K562 (cell line): ENCODE data around the gene ALOXE3. TPM values are rescaled to one million over a fixed set of nuclear protein-coding genes. Genes with fewer than 3 reads are reported as not detected.

Source experiments
- DIDO1 ChIP-seq: fragments of 450-650 bp; IDR thresholded peaks from 2 replicates; pipeline ENCODE4 v1.6.1; 2016; ENCODE audit warnings: low read depth, missing biosample characterization, missing genetic modification characterization
- LCOR ChIP-seq: sonication (generic); formaldehyde crosslinking; IDR thresholded peaks from 2 replicates; pipeline ENCODE4 v1.8.0; 2022; ENCODE audit warnings: mild to moderate bottlenecking, missing genetic modification reagents
- MECOM ChIP-seq: fragments of 250-450 bp; sonication (Bioruptor Pico); IDR thresholded peaks from 2 replicates; pipeline ENCODE4 v1.8.0; 2022; ENCODE audit warnings: inconsistent platforms
- MIER1 ChIP-seq: fragments of 450-650 bp; IDR thresholded peaks from 2 replicates; pipeline ENCODE4 v1.6.1; 2016; ENCODE audit warnings: antibody characterized with exemption, mild to moderate bottlenecking, low read depth
- NFXL1 ChIP-seq: fragments of 450-650 bp; formaldehyde crosslinking; IDR thresholded peaks from 2 replicates; pipeline ENCODE4 v1.4.0; 2021; ENCODE audit warnings: mild to moderate bottlenecking
- POLR3G ChIP-seq: IDR thresholded peaks from 2 replicates; pipeline ENCODE4 v1.6.1; 2011; ENCODE audit not compliant: insufficient read length, insufficient replicate concordance; ENCODE audit errors: extremely low read depth
- PRMT5 ChIP-seq: sonication (generic); formaldehyde crosslinking; IDR thresholded peaks from 2 replicates; pipeline ENCODE4 v1.5.0; 2020; ENCODE audit warnings: missing genetic modification reagents
- ZNF217 ChIP-seq: sonication (generic); formaldehyde crosslinking; IDR thresholded peaks from 2 replicates; pipeline ENCODE4 v1.8.0; 2022; ENCODE audit warnings: mild to moderate bottlenecking, missing genetic modification reagents
- ZNF24 ChIP-seq: fragments of 450-650 bp; IDR thresholded peaks from 2 replicates; pipeline ENCODE4 v1.6.1; 2016
- ZNF253 ChIP-seq: fragments of 250-450 bp; sonication (Bioruptor Pico); conservative IDR thresholded peaks from 2 replicates; pipeline ENCODE4 v1.6.1; 2021; ENCODE audit warnings: mild to moderate bottlenecking
- polyA plus RNA-seq, 8 experiments: library from polyadenylated mRNA; depleted of rRNA in 4 of 8; stranded (reverse) in 5 of 8; unstranded in 3 of 8; fragments of >200 nt; fragmentation: Nextera tagmentation in 2 of 8; fragmentation: Illumina TruSeq in 1 of 8; extraction: Ambion mirVana in 2 of 8; extraction: Trizol in 1 of 8; gene quantifications; 2 replicates each; pipeline versions ENCODE4 v1.2.1 to v1.2.3, GENCODE V29; 2011 to 2014; ENCODE audit warnings: inconsistent platforms in 1 of 8, missing spikeins in 1 of 8
- total RNA-seq, 7 experiments: library from RNA; depleted of rRNA in 6 of 7; stranded (reverse); fragments of >200 nt in 6 of 7; fragmentation: Illumina TruSeq in 2 of 7; extraction: Trizol in 2 of 7; gene quantifications; 2 replicates each; pipeline versions ENCODE4 v1.2.1 to v1.2.3, GENCODE V29; 2011 to 2021; ENCODE audit warnings: low replicate concordance in 1 of 7
- TF ChIP-seq, protein P1 (sequence below): fragments of 450-650 bp; IDR thresholded peaks from 2 replicates; pipeline ENCODE4 v1.6.1; 2016; ENCODE audit warnings: mild to moderate bottlenecking
- TF ChIP-seq, protein P2 (sequence below): fragments of 450-650 bp; formaldehyde crosslinking; IDR thresholded peaks from 2 replicates; pipeline ENCODE4 v1.4.0; 2020; ENCODE audit warnings: mild to moderate bottlenecking, moderate library complexity
- TF ChIP-seq, protein P3 (sequence below): sonication (generic); formaldehyde crosslinking; IDR thresholded peaks from 2 replicates; pipeline ENCODE4 v1.8.1; 2023; ENCODE audit warnings: missing genetic modification reagents, mild to moderate bottlenecking, borderline replicate concordance
- TF ChIP-seq, protein P4 (sequence below): fragments of 250-450 bp; sonication (Bioruptor Pico); IDR thresholded peaks from 2 replicates; pipeline ENCODE4 v1.5.0; 2021
- TF ChIP-seq, protein P5 (sequence below): fragments of 450-650 bp; IDR thresholded peaks from 2 replicates; pipeline ENCODE4 v1.6.1; 2017; ENCODE audit warnings: antibody characterized with exemption

The ALOXE3 gene
- total and polyA plus RNA-seq, 9 of the 15 experiments (the other 6 are each of a cell fraction or from before 2014, with no cell fraction given), result 0.04 TPM; not detected in 8

DNA sequence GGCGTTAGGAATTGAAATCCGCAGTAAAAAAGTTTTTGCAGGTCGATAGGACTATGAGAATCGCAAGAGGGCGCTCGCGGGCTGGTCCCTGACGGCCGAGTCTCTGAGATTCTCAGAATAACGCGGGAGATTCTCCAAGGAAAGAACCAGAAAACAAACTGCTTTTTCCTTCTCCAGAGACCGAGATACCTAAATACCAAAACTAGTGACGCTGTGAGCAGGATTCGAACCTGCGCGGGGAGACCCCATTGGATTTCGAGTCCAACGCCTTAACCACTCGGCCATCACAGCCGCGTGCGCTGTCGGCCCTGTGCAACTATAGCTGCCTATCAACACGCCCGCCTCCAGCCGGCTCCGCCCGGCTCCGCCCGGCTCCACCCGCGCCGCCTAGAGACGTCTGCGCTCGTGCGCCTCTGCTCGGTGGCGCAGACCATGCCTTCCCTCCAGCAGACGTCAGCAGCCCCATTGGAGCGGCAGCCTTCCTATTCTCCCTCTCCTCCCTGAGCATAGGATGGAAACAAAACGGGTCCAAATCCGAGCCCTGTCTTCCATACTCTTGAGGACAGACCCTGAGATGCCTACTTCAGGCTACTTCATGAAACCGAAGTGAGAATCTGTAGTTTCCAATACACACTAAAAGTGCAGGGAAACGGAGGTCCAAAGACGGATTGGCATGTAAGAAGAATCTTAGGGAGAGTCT lies 20.5 kb upstream of the ALOXE3 start (continued):
- TF ChIP-seq, protein P1, sequence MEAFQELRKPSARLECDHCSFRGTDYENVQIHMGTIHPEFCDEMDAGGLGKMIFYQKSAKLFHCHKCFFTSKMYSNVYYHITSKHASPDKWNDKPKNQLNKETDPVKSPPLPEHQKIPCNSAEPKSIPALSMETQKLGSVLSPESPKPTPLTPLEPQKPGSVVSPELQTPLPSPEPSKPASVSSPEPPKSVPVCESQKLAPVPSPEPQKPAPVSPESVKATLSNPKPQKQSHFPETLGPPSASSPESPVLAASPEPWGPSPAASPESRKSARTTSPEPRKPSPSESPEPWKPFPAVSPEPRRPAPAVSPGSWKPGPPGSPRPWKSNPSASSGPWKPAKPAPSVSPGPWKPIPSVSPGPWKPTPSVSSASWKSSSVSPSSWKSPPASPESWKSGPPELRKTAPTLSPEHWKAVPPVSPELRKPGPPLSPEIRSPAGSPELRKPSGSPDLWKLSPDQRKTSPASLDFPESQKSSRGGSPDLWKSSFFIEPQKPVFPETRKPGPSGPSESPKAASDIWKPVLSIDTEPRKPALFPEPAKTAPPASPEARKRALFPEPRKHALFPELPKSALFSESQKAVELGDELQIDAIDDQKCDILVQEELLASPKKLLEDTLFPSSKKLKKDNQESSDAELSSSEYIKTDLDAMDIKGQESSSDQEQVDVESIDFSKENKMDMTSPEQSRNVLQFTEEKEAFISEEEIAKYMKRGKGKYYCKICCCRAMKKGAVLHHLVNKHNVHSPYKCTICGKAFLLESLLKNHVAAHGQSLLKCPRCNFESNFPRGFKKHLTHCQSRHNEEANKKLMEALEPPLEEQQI, result no peak
- peak; percentile 38; the same call in 1 of the 2 replicates for TF ChIP-seq MIER1
- TF ChIP-seq ZNF253 (CRISPR knock-in tag), result no peak
- no peak for TF ChIP-seq PRMT5 (CRISPR knock-in tag)
- TF ChIP-seq DIDO1 (tag), result no peak
- TF ChIP-seq, protein P2, sequence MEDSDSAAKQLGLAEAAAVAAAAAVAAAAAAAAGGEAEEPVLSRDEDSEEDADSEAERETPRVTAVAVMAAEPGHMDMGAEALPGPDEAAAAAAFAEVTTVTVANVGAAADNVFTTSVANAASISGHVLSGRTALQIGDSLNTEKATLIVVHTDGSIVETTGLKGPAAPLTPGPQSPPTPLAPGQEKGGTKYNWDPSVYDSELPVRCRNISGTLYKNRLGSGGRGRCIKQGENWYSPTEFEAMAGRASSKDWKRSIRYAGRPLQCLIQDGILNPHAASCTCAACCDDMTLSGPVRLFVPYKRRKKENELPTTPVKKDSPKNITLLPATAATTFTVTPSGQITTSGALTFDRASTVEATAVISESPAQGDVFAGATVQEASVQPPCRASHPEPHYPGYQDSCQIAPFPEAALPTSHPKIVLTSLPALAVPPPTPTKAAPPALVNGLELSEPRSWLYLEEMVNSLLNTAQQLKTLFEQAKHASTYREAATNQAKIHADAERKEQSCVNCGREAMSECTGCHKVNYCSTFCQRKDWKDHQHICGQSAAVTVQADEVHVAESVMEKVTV, result peak; percentile 41; the same call in 1 of the 2 replicates
- TF ChIP-seq, protein P3, sequence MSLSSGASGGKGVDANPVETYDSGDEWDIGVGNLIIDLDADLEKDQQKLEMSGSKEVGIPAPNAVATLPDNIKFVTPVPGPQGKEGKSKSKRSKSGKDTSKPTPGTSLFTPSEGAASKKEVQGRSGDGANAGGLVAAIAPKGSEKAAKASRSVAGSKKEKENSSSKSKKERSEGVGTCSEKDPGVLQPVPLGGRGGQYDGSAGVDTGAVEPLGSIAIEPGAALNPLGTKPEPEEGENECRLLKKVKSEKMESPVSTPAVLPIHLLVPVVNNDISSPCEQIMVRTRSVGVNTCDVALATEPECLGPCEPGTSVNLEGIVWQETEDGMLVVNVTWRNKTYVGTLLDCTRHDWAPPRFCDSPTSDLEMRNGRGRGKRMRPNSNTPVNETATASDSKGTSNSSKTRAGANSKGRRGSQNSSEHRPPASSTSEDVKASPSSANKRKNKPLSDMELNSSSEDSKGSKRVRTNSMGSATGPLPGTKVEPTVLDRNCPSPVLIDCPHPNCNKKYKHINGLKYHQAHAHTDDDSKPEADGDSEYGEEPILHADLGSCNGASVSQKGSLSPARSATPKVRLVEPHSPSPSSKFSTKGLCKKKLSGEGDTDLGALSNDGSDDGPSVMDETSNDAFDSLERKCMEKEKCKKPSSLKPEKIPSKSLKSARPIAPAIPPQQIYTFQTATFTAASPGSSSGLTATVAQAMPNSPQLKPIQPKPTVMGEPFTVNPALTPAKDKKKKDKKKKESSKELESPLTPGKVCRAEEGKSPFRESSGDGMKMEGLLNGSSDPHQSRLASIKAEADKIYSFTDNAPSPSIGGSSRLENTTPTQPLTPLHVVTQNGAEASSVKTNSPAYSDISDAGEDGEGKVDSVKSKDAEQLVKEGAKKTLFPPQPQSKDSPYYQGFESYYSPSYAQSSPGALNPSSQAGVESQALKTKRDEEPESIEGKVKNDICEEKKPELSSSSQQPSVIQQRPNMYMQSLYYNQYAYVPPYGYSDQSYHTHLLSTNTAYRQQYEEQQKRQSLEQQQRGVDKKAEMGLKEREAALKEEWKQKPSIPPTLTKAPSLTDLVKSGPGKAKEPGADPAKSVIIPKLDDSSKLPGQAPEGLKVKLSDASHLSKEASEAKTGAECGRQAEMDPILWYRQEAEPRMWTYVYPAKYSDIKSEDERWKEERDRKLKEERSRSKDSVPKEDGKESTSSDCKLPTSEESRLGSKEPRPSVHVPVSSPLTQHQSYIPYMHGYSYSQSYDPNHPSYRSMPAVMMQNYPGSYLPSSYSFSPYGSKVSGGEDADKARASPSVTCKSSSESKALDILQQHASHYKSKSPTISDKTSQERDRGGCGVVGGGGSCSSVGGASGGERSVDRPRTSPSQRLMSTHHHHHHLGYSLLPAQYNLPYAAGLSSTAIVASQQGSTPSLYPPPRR (CRISPR knock-in tag), result no peak; the same call in 1 of the 2 replicates
- TF ChIP-seq ZNF24, result no peak; the same call in 1 of the 2 replicates
- TF ChIP-seq, protein P4, sequence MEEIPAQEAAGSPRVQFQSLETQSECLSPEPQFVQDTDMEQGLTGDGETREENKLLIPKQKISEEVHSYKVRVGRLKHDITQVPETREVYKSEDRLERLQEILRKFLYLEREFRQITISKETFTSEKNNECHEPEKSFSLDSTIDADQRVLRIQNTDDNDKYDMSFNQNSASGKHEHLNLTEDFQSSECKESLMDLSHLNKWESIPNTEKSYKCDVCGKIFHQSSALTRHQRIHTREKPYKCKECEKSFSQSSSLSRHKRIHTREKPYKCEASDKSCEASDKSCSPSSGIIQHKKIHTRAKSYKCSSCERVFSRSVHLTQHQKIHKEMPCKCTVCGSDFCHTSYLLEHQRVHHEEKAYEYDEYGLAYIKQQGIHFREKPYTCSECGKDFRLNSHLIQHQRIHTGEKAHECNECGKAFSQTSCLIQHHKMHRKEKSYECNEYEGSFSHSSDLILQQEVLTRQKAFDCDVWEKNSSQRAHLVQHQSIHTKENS (CRISPR knock-in tag), result no peak
- TF ChIP-seq MECOM (CRISPR knock-in tag), result no peak
- no peak for TF ChIP-seq NFXL1
- TF ChIP-seq POLR3G, result no peak
- TF ChIP-seq, protein P5, sequence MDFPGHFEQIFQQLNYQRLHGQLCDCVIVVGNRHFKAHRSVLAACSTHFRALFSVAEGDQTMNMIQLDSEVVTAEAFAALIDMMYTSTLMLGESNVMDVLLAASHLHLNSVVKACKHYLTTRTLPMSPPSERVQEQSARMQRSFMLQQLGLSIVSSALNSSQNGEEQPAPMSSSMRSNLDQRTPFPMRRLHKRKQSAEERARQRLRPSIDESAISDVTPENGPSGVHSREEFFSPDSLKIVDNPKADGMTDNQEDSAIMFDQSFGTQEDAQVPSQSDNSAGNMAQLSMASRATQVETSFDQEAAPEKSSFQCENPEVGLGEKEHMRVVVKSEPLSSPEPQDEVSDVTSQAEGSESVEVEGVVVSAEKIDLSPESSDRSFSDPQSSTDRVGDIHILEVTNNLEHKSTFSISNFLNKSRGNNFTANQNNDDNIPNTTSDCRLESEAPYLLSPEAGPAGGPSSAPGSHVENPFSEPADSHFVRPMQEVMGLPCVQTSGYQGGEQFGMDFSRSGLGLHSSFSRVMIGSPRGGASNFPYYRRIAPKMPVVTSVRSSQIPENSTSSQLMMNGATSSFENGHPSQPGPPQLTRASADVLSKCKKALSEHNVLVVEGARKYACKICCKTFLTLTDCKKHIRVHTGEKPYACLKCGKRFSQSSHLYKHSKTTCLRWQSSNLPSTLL, result no peak
- peak; percentile 94 for TF ChIP-seq LCOR (CRISPR knock-in tag)
- TF ChIP-seq ZNF217, result no peak
